Measurements from ENCODE around the gene TNNI3K.

TNNI3K gene

GRCh38 chr1:74427681-74428080 lies 192.5 kb downstream of the TNNI3K start:
- Histone ChIP-seq H3K9me3 (replicated peaks; ENCODE audit: insufficient read depth, low read length) (no peaks in the 10 kb centered on the region), H3K36me3 (replicated peaks; ENCODE audit: insufficient read depth, low read length) (no peaks in the 10 kb centered on the region), H2AFZ (ENCODE audit: low read length) (no peak overlapping the region), H3K4me2 (ENCODE audit: low read depth, low read length) (no peak overlapping the region), H3K4me1 (ENCODE audit: low read length) (no peaks in the 10 kb centered on the region), H3K9me2 (replicated peaks; ENCODE audit: insufficient read depth, low read length) (no peaks in the 10 kb centered on the region), H3F3A (ENCODE audit: insufficient read depth, low read length) (no peaks in the 10 kb centered on the region), H3K27ac (ENCODE audit: low read length) (no peak overlapping the region), H3K79me2 (ENCODE audit: low read length) (no peaks in the 10 kb centered on the region), H3K4me3 (ENCODE audit: low read length) (no peak overlapping the region), H3K9ac (ENCODE audit: low read length) (no peak overlapping the region), H4K20me1 (ENCODE audit: insufficient read depth, low read length) (no peaks in the 10 kb centered on the region), H3K27me3 (replicated peaks; ENCODE audit: insufficient read depth, low read length) (no peaks in the 10 kb centered on the region)
- TF ChIP-seq EZH2 (optimal IDR thresholded peaks at IDR 0.05; ENCODE audit: low read depth, low read length) = no peak
- no peak for TF ChIP-seq CTCF (IDR thresholded peaks at IDR 0.05; ENCODE audit: low read length)
- no peak for TF ChIP-seq EZH2phosphoT487 (IDR thresholded peaks at IDR 0.05; ENCODE audit: low read length)
- no peak for DNase-seq

GRCh38 chr1:74429580-74429979 lies 194.4 kb downstream of the TNNI3K start:
- no peaks in the 10 kb centered on the region for H3K4me1 ChIP-seq (ENCODE audit: low read length)
- no peaks in the 10 kb centered on the region for H3F3A ChIP-seq (ENCODE audit: insufficient read depth, low read length)
- no peak overlapping the region for H3K9ac ChIP-seq (ENCODE audit: low read length)
- no peaks in the 10 kb centered on the region for H3K9me3 ChIP-seq (replicated peaks; ENCODE audit: insufficient read depth, low read length)
- TF ChIP-seq CTCF (IDR thresholded peaks at IDR 0.05; ENCODE audit: low read length) = no peak
- no peak for TF ChIP-seq EZH2 (optimal IDR thresholded peaks at IDR 0.05; ENCODE audit: low read depth, low read length)
- no peak for TF ChIP-seq EZH2phosphoT487 (IDR thresholded peaks at IDR 0.05; ENCODE audit: low read length)
- no peak overlapping the region for H3K4me3 ChIP-seq (ENCODE audit: low read length)
- DNase-seq = no peak
- H3K27ac ChIP-seq (ENCODE audit: low read length) = no peak overlapping the region
- H3K27me3 ChIP-seq (replicated peaks; ENCODE audit: insufficient read depth, low read length) = no peaks in the 10 kb centered on the region
- no peaks in the 10 kb centered on the region for H3K79me2 ChIP-seq (ENCODE audit: low read length)
- H2AFZ ChIP-seq (ENCODE audit: low read length) = no peak overlapping the region
- no peak overlapping the region for H3K4me2 ChIP-seq (ENCODE audit: low read depth, low read length)
- H3K36me3 ChIP-seq (replicated peaks; ENCODE audit: insufficient read depth, low read length) = no peaks in the 10 kb centered on the region
- H4K20me1 ChIP-seq (ENCODE audit: insufficient read depth, low read length) = no peaks in the 10 kb centered on the region
- no peaks in the 10 kb centered on the region for H3K9me2 ChIP-seq (replicated peaks; ENCODE audit: insufficient read depth, low read length)

- Histone ChIP-seq H3K36me3 (replicated peaks; ENCODE audit: insufficient read depth, low read length) (no peaks in the 10 kb centered on the region), H3K4me1 (ENCODE audit: low read length) (no peaks in the 10 kb centered on the region), H2AFZ (ENCODE audit: low read length) (no peak overlapping the region), H3K27me3 (replicated peaks; ENCODE audit: insufficient read depth, low read length) (no peaks in the 10 kb centered on the region), H3F3A (ENCODE audit: insufficient read depth, low read length) (no peaks in the 10 kb centered on the region), H3K9me2 (replicated peaks; ENCODE audit: insufficient read depth, low read length) (no peaks in the 10 kb centered on the region), H3K9me3 (replicated peaks; ENCODE audit: insufficient read depth, low read length) (no peaks in the 10 kb centered on the region), H3K79me2 (ENCODE audit: low read length) (no peaks in the 10 kb centered on the region), H4K20me1 (ENCODE audit: insufficient read depth, low read length) (no peaks in the 10 kb centered on the region), H3K4me3 (ENCODE audit: low read length) (no peak overlapping the region), H3K9ac (ENCODE audit: low read length) (no peak overlapping the region), H3K4me2 (ENCODE audit: low read depth, low read length) (no peak overlapping the region), H3K27ac (ENCODE audit: low read length) (no peak overlapping the region)
- no peak for DNase-seq
- TF ChIP-seq EZH2 (optimal IDR thresholded peaks at IDR 0.05; ENCODE audit: low read depth, low read length) = no peak
- no peak for TF ChIP-seq EZH2phosphoT487 (IDR thresholded peaks at IDR 0.05; ENCODE audit: low read length)
- TF ChIP-seq CTCF (IDR thresholded peaks at IDR 0.05; ENCODE audit: low read length) = no peak
These were observed 195.3 kb downstream of the TNNI3K start for GRCh38 chr1:74430342-74430934.
